HEK293 (cell line): Measurements from ENCODE around the gene TSC22D1.
A peak's percentile ranks its signal among the peaks of the same experiment; 100 is the strongest.

Experiments
- CTCF ChIA-PET: fragments of 350-600 bp; formaldehyde crosslinking; extraction: SDS; loops from one replicate; lab custom pipeline; 2021; ENCODE audit warnings: antibody characterized with exemption; lab: Yijun Ruan, JAX
- POLR2A ChIA-PET: fragments of 300-600 bp; formaldehyde crosslinking; extraction: SDS; loops from one replicate; lab custom pipeline; 2020; ENCODE audit warnings: antibody characterized with exemption, inconsistent platforms; lab: Yijun Ruan, JAX
- H3K27ac ChIP-seq: fragments of 200-500 bp; sonication (Bioruptor generic); 2 replicates; pipeline ENCODE4 v1.5.1; 2014; ENCODE audit warnings: low read depth, low read length, control low read depth, inconsistent platforms; ENCODE audit errors: extremely low read depth
- H3K36me3 ChIP-seq, 2 experiments: fragments of 200-500 bp in 1 of 2; sonication (Bioruptor generic) in 1 of 2; 1 replicate in 1 of 2; 2 replicates in 1 of 2; pipeline ENCODE4 v1.5.1; 2014 to 2017; ENCODE audit warnings: inconsistent platforms in 2 of 2, low read length in 2 of 2; ENCODE audit not compliant: control insufficient read depth in 2 of 2, insufficient read depth in 1 of 2
- H3K4me1 ChIP-seq: fragments of 200-500 bp; sonication (Bioruptor generic); 2 replicates; pipeline ENCODE4 v1.5.1; 2014; ENCODE audit warnings: mild to moderate bottlenecking, low read length, inconsistent platforms; ENCODE audit not compliant: control insufficient read depth, insufficient read depth
- H3K4me3 ChIP-seq: 2 replicates; pipeline ENCODE4 v1.5.1; 2011; ENCODE audit warnings: low read depth, mild to moderate bottlenecking, control low read depth, low read length, moderate library complexity
- H3K9me3 ChIP-seq: fragments of 200-500 bp; sonication (Bioruptor generic); 2 replicates; pipeline ENCODE4 v1.5.1; 2014; ENCODE audit warnings: low read depth, low read length, inconsistent platforms; ENCODE audit not compliant: control insufficient read depth, insufficient read depth
- FEZF1 ChIP-seq: fragments of 450-650 bp; formaldehyde crosslinking; IDR thresholded peaks from 2 replicates; pipeline ENCODE4 v1.5.1; 2016; ENCODE audit warnings: missing biosample characterization, missing genetic modification characterization
- KLF1 ChIP-seq: fragments of 450-650 bp; formaldehyde crosslinking; IDR thresholded peaks from 2 replicates; pipeline ENCODE4 v1.5.1; 2016; ENCODE audit warnings: missing biosample characterization, missing genetic modification characterization
- KLF17 ChIP-seq: fragments of 450-650 bp; formaldehyde crosslinking; IDR thresholded peaks from 2 replicates; pipeline ENCODE4 v1.5.1; 2016; ENCODE audit warnings: missing biosample characterization, missing genetic modification characterization
- KLF7 ChIP-seq: fragments of 450-650 bp; formaldehyde crosslinking; IDR thresholded peaks from 2 replicates; pipeline ENCODE4 v1.5.1; 2016; ENCODE audit warnings: missing biosample characterization, missing genetic modification characterization, borderline replicate concordance
- OSR2 ChIP-seq: fragments of 450-650 bp; formaldehyde crosslinking; IDR thresholded peaks from 2 replicates; pipeline ENCODE4 v1.5.1; 2016; ENCODE audit warnings: missing biosample characterization, missing genetic modification characterization
- PRDM6 ChIP-seq: fragments of 450-650 bp; formaldehyde crosslinking; IDR thresholded peaks from 2 replicates; pipeline ENCODE4 v1.5.1; 2017; ENCODE audit warnings: missing biosample characterization, missing genetic modification characterization
- SCRT2 ChIP-seq: fragments of 450-650 bp; formaldehyde crosslinking; IDR thresholded peaks from 2 replicates; pipeline ENCODE4 v1.5.1; 2016; ENCODE audit warnings: missing biosample characterization, missing genetic modification characterization
- ZBTB17 ChIP-seq: fragments of 450-650 bp; formaldehyde crosslinking; IDR thresholded peaks from 2 replicates; pipeline ENCODE4 v1.5.1; 2016; ENCODE audit warnings: missing biosample characterization, missing genetic modification characterization
- ZBTB20 ChIP-seq: fragments of 450-650 bp; formaldehyde crosslinking; IDR thresholded peaks from 2 replicates; pipeline ENCODE4 v1.5.1; 2016; ENCODE audit warnings: missing biosample characterization, missing genetic modification characterization
- ZFP69B ChIP-seq: fragments of 450-650 bp; formaldehyde crosslinking; IDR thresholded peaks from 2 replicates; pipeline ENCODE4 v1.5.1; 2016; ENCODE audit warnings: missing biosample characterization, missing genetic modification characterization
- ZNF10 ChIP-seq: fragments of 450-650 bp; formaldehyde crosslinking; IDR thresholded peaks from 2 replicates; pipeline ENCODE4 v1.5.1; 2017; ENCODE audit warnings: missing biosample characterization, missing genetic modification characterization
- ZNF174 ChIP-seq: fragments of 450-650 bp; formaldehyde crosslinking; IDR thresholded peaks from 2 replicates; pipeline ENCODE4 v1.5.0; 2017; ENCODE audit warnings: missing biosample characterization, mild to moderate bottlenecking, missing genetic modification characterization
- ZNF2 ChIP-seq: fragments of 450-650 bp; formaldehyde crosslinking; IDR thresholded peaks from 2 replicates; pipeline ENCODE4 v1.5.1; 2016; ENCODE audit warnings: missing biosample characterization, missing genetic modification characterization
- ZNF501 ChIP-seq: fragments of 450-650 bp; formaldehyde crosslinking; IDR thresholded peaks from 2 replicates; pipeline ENCODE4 v1.5.1; 2016; ENCODE audit warnings: missing biosample characterization, missing genetic modification characterization
- ZNF549 ChIP-seq: fragments of 450-650 bp; IDR thresholded peaks from 2 replicates; pipeline ENCODE4 v1.5.1; 2018; ENCODE audit warnings: missing biosample characterization, missing genetic modification characterization, mild to moderate bottlenecking, inconsistent platforms, moderate library complexity
- ZNF777 ChIP-seq: fragments of 450-650 bp; formaldehyde crosslinking; IDR thresholded peaks from 2 replicates; pipeline ENCODE4 v1.5.1; 2017; ENCODE audit warnings: missing biosample characterization, missing genetic modification characterization, borderline replicate concordance
- ZNF792 ChIP-seq: fragments of 450-650 bp; formaldehyde crosslinking; IDR thresholded peaks from 2 replicates; pipeline ENCODE4 v1.5.1; 2016; ENCODE audit warnings: missing biosample characterization, missing genetic modification characterization

TSC22D1 gene

GRCh38 chr13:44440046-44440608, 136.0 kb downstream of the TSC22D1 start:
- Histone ChIP-seq H3K27ac (no peak overlapping the region), H3K9me3 (no peaks in the 10 kb centered on the region), H3K4me3 (no peak overlapping the region), H3K4me1 (no peaks in the 10 kb centered on the region; the same call in none of the 2 replicates), H3K36me3 (no peaks in the 10 kb centered on the region)
- CTCF ChIA-PET = interaction anchor here (0.7 to 1.0 kb wide), 2 partner anchors 171 to 532 kb away, joined by 3 to 6 read pairs; no protein-coding TSS in a partner anchor
- POLR2A ChIA-PET = interaction anchor here (0.8 kb wide), 1 partner anchor 9 kb away, joined by 5 read pairs; no protein-coding TSS in a partner anchor
- TF ChIP-seq ZFP69B (0 out of 2 replicates have a peak, but pooled peaks have one; percentile 13), KLF7 (tag by site-specific recombination) (peak; percentile 48; the same call in 1 of the 2 replicates), ZNF792 (tag by site-specific recombination) (no peak), ZNF174 (tag by site-specific recombination) (no peak), KLF1 (tag by site-specific recombination) (peak; percentile 87), SCRT2 (tag by site-specific recombination) (no peak), ZNF777 (tag by site-specific recombination) (no peak), KLF17 (0 out of 2 replicates have a peak, but pooled peaks have one; percentile 24), FEZF1 (tag by site-specific recombination) (peak; percentile 33; the same call in 1 of the 2 replicates), OSR2 (tag by site-specific recombination) (peak; percentile 71), PRDM6 (tag by site-specific recombination) (peak; percentile 56; the same call in 1 of the 2 replicates)

- POLR2A ChIA-PET = no interaction called here
Observed at GRCh38 chr13:44439452-44440024, 136.6 kb downstream of the TSC22D1 start.

GRCh38 chr13:44438234-44438579, 137.9 kb downstream of the TSC22D1 start:
- ChIA-PET CTCF (interaction anchor here (0.7 to 5.0 kb wide), 15 partner anchors 11 to 590 kb away, joined by 3 to 80 read pairs (median 3); no protein-coding TSS in a partner anchor), POLR2A (no interaction called here)

More at GRCh38 chr13:44439452-44440024, 136.6 kb downstream of the TSC22D1 start:
- Histone ChIP-seq H3K4me3 (no peak overlapping the region), H3K9me3 (no peaks in the 10 kb centered on the region), H3K27ac (no peak overlapping the region), H3K36me3 (peaks cover 0 to 3% of the 10 kb centered on the region in 2 experiments; a peak in 1 of 3 replicates)
- CTCF ChIA-PET = interaction anchor here (0.6 to 5.0 kb wide), 10 partner anchors 10 to 536 kb away, joined by 3 to 80 read pairs (median 5); no protein-coding TSS in a partner anchor
- TF ChIP-seq ZBTB20 (peak; percentile 83), ZNF549 (tag by site-specific recombination) (no peak), ZNF10 (tag by site-specific recombination) (no peak), ZBTB17 (tag by site-specific recombination) (peak; percentile 70)
- TF ChIP-seq, all 188 proteins: peak for 2
- H3K4me1 ChIP-seq = peaks cover 3% of the 10 kb centered on the region

More at GRCh38 chr13:44438234-44438579, 137.9 kb downstream of the TSC22D1 start:
- H3K27ac ChIP-seq = no peak overlapping the region
- H3K4me1 ChIP-seq = peaks cover 3% of the 10 kb centered on the region
- peaks cover 0 to 16% of the 10 kb centered on the region in 2 experiments; a peak in 1 of 3 replicates for H3K36me3 ChIP-seq
- no peaks in the 10 kb centered on the region for H3K9me3 ChIP-seq
- TF ChIP-seq ZNF2 (tag by site-specific recombination) (0 out of 2 replicates have a peak, but pooled peaks have one; percentile 0), ZNF501 (tag by site-specific recombination) (no peak)
- H3K4me3 ChIP-seq = no peak overlapping the region
